T1000 (cell line): ENCODE data around the gene TMEM202.
A peak's percentile ranks its signal among the peaks of the same experiment; 100 is the strongest.
"Not testable (repeated sequence)": the region's sequence is repeated elsewhere in the genome, so short reads cannot be mapped to it uniquely, and the experiment has no call there.

Source experiments
- DNase-seq: peaks from one replicate; lab custom pipeline; 2025; ENCODE audit warnings: mixed read lengths; lab: John Stamatoyannopoulos, UW

The TMEM202 gene

GRCh38 chr15:72397796-72398588, at the start of gene TMEM202:
TMEM202 (plus strand) TSS chr15:72398305; CDS start chr15:72398327, 22 bp downstream.
- DNase-seq = no peak

GRCh38 chr15:72353266-72353665, 44.8 kb upstream of the TMEM202 start:
- DNase-seq = no peak

GRCh38 chr15:72354496-72354895, 43.6 kb upstream of the TMEM202 start:
- no peak for DNase-seq

DNA sequence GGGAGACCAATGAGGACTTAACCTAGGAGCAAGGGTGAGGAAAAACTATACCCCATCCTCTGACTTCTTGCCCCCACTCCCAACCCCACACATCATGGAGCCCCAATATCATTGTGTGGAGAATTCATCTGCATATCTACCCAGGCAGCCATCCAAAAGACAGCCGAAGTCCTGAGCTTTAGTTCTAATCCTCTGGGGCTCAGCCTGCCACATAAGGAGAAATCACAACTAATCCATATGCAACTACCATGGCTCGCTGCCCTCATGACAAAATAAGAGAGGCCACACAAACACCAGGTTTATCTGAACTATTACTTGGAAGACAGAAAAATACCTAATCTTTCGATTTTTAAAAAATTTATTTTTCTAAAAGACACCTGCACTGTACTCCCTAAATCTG, 40.0 kb upstream of the TMEM202 start:
- no peak for DNase-seq

GRCh38 chr15:72358650-72359171, 39.4 kb upstream of the TMEM202 start:
- DNase-seq = no peak

GRCh38 chr15:72361176-72361575, 36.9 kb upstream of the TMEM202 start:
- no peak for DNase-seq

GRCh38 chr15:72365844-72366243, 32.3 kb upstream of the TMEM202 start:
- DNase-seq = no peak

GRCh38 chr15:72368325-72368724, 29.8 kb upstream of the TMEM202 start:
- no peak for DNase-seq

GRCh38 chr15:72368899-72369298, 29.2 kb upstream of the TMEM202 start:
- no peak for DNase-seq

DNA sequence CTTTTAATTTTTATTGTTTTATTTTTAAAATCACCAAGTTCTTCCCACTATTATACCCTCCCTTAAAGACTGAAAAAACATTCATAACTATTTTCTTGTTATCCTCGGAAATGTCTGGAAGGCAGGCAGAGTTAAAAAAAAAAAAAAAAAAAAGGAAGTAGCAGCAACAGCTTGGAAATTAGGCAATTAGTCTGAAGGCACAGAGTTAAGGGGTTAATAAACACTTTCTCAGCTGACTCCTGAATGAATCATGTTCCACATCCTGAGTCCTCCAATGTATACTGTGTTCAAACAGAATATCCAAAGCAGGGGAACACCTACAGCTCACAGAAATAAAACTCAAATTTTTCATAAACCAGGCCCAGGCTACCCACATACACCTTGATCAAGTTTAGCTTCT, 28.1 kb upstream of the TMEM202 start:
- no peak for DNase-seq

DNA sequence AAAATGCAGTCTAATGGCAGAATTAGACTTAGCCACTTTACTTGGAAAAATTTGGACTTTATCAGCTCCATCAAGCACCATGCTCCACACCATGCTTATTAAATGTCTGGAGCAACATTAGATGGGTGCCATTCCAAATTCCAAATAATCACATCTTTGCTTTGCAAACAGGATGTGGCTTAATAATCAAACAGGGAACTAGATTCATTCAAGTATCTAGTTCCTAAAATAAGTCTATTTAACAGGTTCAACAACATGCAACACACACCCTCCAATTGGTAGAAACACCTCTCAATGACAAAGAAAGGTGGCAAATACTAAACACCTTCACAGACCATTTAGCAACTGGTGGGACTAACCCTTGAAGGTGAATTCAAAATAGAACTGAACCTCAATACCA, 25.7 kb upstream of the TMEM202 start:
- DNase-seq = no peak

DNA sequence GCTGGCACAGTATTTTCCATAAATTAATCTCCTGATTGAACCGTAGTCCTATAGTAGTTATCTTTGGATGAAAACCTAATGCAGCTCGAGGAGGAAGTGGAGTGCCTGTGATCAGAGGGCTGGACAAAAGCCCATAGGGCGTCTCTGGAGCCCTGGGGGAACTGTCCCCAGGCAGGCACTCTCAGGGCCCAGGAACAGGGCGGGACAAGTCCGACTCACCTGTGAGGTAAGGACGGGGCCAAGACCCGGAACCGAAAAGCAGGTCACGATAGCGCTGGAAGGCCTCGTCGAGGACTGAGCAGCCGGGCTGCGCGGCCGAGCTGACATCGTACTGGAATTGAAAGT, 22.6 kb upstream of the TMEM202 start:
- DNase-seq = no peak

DNA sequence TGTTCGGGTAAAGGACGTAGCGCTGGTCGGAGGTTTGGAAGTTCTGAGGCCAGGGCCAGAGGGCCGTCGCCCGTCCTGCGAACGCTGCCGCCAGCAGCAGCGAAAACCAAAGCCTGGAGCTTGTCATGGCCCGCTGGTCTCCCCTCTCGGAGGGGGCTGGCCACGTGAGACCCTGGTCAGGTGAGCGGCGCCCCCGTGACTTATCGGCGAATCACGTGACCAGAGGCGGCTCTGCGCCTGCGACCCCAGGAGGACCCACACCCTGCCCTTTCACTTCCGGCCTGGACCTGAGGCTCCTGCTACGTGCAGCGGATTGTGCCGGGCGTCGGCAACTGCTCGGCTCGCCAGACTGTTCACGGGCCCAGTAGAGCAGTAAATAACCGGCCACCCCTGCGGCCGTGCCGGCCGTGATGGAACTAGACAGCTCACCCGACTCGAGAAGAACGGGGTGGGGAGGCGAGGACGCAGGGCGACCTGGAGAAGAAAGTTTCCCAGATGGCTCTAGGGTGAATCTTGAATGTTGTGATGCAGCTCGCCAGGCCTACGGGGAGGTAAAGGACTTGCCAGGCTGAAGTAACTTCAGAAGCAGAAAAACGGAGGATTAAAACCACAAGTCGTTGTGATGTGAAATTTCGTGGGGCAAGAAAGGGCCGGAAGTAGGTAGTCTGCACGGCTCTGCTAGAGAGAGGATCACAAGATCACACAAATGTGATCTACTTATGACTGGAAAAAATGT, 22.1 kb upstream of the TMEM202 start, which contains the start of gene HEXA:
Gene HEXA, minus strand, starts transcription at position 169 of the 736 bp plus-strand sequence. Its CDS starts 42 bp downstream, at position 127.
- peak; percentile 89 for DNase-seq

- DNase-seq = no peak
Measured at GRCh38 chr15:72377331-72377730, 20.8 kb upstream of the TMEM202 start.

DNA sequence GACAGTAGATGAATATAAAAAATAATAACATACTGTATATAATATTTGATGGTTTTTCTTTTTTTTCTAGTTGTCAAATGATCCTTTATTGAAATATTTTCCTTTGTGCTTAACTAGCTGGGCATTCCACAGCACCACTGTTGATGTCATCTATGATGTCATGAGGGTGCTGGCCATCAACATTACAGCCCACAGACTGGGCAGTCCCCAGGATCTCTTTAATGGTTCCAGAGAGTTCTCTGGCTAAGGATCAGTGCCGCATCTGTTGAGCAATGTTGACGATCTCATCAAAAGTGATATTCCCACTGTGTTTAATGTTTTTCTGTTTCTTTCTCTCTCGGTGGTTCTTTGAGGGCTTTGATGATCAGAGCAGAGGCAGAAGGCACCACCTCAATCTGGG, 19.0 kb upstream of the TMEM202 start:
- DNase-seq = not testable (repeated sequence)

- no peak for DNase-seq
Measured at GRCh38 chr15:72379856-72380430, 18.2 kb upstream of the TMEM202 start.

- DNase-seq = no peak
Measured at GRCh38 chr15:72380743-72381142, 17.4 kb upstream of the TMEM202 start.

GRCh38 chr15:72382146-72382545, 16.0 kb upstream of the TMEM202 start:
- no peak for DNase-seq

DNA sequence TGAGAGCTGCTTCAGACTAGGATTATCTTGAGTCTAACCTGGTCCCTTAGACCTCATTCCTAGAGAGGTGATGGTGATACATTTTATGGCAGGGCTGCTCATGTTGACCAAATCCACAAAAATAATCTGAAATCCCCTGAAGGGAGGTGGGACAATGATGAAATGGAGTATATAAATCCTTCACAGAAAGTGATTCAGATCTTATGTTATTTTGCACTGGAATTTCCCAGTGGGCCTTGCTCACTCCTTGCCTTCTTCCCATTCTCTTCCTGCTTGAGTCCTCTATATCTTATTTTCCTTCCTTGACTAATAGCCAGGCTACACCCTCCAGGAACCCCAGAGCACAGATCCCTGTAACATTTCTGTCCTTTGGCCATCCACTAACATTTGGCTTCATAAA, 10.4 kb upstream of the TMEM202 start:
- DNase-seq = no peak

GRCh38 chr15:72389231-72389630, 8.9 kb upstream of the TMEM202 start:
- DNase-seq = no peak

DNA sequence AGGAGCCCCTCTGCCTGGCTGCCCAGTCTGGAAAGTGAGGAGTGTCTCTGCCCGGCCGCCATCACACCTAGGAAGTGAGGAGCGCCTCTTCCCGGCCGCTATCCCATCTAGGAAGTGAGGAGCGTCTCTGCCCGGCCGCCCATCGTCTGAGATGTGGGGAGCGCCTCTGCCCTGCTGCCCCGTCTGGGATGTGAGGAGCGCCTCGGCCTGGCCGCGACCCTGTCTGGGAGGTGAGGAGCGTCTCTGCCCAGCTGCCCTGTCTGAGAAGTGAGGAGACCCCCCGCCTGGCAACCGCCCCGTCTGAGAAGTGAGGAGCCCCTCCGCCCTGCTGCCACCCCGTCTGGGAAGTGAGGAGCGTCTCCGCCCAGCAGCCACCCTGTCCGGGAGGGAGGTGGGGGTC, 1.8 kb upstream of the TMEM202 start:
- DNase-seq = not testable (repeated sequence)

DNA sequence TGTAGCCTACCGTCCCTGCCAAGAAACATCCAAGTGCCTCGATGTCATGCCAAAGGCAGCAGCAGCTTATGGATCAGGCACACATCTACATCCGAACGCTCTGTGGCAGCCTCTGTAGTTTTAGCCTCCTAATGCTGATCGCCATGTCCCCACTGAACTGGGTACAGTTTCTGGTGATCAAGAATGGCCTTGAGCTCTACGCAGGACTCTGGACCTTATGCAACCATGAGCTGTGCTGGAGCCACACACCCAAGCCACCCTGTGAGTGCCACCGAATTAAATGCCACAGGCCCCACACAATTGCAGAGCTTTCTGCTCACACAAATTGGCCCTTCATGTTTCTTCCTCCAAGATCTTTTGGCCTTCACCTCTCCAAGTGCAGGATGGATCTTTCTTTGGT, 543 bp downstream of the TMEM202 start:
- DNase-seq = no peak

DNA sequence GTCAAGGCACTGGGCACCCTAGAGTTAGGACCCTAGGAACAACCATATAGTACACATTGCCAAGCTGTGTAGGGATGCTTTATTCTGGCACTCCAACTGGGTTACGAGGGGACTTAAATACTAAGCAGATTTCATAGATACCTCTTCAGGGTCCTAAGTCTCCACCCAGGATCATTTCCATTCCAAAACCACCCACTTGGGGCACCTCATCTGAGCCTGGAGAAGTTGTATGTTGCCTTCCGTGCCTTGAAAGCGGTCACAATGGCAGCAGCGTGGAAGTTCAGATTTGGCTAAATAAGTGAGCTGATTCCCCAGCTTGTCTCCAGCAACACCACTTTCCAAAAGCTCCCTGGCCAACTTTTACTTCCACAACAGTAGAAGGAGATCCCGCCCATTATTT, 4.6 kb downstream of the TMEM202 start:
- DNase-seq = no peak
